ENCODE results near the gene OGFR.

- TF ChIP-seq BHLHE40 (IDR thresholded peaks at IDR 0.05; ENCODE audit: borderline replicate concordance) (no peak), PKNOX1 (IDR thresholded peaks at IDR 0.05) (no peak), SP1 (IDR thresholded peaks at IDR 0.05) (no peak), FOXM1 (IDR thresholded peaks at IDR 0.05; ENCODE audit: borderline replicate concordance) (no peak), NFRKB (IDR thresholded peaks at IDR 0.05) (no peak), LEF1 (IDR thresholded peaks at IDR 0.05; ENCODE audit: borderline replicate concordance) (no peak), SUZ12 (IDR thresholded peaks at IDR 0.05) (no peak), ARNT (IDR thresholded peaks at IDR 0.05) (no peak), TARDBP (IDR thresholded peaks at IDR 0.05) (no peak), FOXK2 (IDR thresholded peaks at IDR 0.05) (no peak), ZNF384 (IDR thresholded peaks at IDR 0.05) (no peak), L3MBTL2 (conservative IDR thresholded peaks at IDR 0.05) (no peak)
These were observed 48.2 kb downstream of the OGFR start for GRCh38 chr20:62852841-62853240.

Measured in HEK293T (cell line).